ENCODE results near the gene LYRM7.
A peak's percentile ranks its signal among the peaks of the same experiment; 100 is the strongest.

Gene LYRM7

DNA sequence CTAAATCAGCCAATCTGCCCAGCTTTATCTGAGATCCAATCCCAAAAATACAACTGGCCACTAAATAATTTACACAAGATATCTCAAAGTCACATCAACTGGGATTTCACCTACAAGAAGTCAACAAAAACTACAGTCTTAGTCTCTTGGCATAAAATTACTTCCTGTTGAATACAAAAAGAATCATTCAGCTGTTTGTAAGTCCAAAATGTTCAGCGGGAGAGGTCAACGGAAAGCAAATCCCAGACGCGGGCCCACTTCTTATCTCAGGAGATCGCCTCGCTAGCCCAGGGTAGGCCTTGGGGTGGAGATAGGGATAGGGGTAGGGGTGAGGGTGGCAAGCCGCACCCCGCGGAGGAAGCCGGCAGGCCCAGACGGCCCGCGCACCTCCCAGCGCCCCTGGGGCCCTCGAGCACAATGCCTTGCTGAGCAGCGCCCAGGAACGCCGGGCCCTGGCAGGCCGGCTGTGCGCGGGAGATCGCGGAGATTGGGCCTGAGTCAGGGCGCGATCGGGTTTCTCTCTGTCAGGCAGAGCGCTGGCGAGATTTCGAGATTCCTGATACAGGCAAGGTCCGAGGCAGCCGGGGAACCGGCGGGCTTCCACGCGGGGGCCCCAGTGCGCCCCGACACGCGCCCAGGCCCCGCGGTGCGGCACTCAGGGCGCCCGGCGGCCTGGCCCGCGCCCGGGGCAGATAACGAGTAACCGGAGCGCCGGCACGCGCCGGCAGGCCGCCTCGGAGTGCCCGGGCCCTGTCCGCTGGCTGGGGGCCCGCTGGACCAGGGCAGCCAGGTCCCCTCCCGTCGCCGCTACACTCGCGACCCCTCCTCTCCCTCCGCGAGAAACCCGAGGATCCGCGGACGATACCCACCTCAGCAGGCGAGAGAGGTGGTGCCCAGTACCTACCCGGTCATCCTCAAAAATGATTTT lies 6.3 kb upstream of the LYRM7 start:
- H3K4me3 ChIP-seq (ENCODE audit: low read depth, low read length), result peak overlapping the region; percentile 90
- TF ChIP-seq, protein P1, sequence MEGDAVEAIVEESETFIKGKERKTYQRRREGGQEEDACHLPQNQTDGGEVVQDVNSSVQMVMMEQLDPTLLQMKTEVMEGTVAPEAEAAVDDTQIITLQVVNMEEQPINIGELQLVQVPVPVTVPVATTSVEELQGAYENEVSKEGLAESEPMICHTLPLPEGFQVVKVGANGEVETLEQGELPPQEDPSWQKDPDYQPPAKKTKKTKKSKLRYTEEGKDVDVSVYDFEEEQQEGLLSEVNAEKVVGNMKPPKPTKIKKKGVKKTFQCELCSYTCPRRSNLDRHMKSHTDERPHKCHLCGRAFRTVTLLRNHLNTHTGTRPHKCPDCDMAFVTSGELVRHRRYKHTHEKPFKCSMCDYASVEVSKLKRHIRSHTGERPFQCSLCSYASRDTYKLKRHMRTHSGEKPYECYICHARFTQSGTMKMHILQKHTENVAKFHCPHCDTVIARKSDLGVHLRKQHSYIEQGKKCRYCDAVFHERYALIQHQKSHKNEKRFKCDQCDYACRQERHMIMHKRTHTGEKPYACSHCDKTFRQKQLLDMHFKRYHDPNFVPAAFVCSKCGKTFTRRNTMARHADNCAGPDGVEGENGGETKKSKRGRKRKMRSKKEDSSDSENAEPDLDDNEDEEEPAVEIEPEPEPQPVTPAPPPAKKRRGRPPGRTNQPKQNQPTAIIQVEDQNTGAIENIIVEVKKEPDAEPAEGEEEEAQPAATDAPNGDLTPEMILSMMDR (IDR thresholded peaks at IDR 0.05; ENCODE audit: low read depth, low read length), result no peak

- peak within 1 kb of the TSS; percentile 90 for H3K4me3 ChIP-seq (ENCODE audit: low read depth, low read length)
- TF ChIP-seq, protein P1 (IDR thresholded peaks at IDR 0.05; ENCODE audit: low read depth, low read length), result no peak
These were observed 5.5 kb upstream of the LYRM7 start, which contains the start of gene HINT1 for GRCh38 chr5:131165119-131165727. Gene HINT1 (minus strand): TSS chr5:131165256. CDS start chr5:131165205, 51 bp downstream.

DNA sequence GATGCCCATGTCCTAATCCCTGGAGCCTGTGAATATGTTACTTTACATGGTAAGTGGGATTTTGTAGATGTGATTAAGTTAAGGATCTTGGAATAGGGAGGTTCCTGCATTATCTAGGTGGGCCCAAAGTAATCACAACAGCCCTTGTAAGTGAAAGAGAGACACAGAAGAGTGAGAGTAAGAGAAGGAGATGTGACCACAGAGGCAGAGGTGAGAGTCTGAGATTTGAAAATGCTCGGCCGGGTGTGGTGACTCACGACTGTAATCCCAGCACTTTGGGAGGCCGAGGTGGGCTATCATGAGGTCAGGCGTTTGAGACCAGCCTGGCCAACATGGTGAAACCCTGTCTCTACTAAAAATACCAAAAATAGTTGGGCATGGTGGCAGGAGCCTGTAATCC lies 3.1 kb upstream of the LYRM7 start:
- TF ChIP-seq, protein P1 (IDR thresholded peaks at IDR 0.05; ENCODE audit: low read depth, low read length), result no peak

GRCh38 chr5:131169810-131170539 lies 769 bp upstream of the LYRM7 start:
- H3K4me3 ChIP-seq (ENCODE audit: low read depth, low read length), result peak overlapping the region; percentile 83
- TF ChIP-seq, protein P1 (IDR thresholded peaks at IDR 0.05; ENCODE audit: low read depth, low read length), result no peak

More for the DNA sequence above, 3.1 kb upstream of the LYRM7 start:
- H3K4me3 ChIP-seq (ENCODE audit: low read depth, low read length), result no peak overlapping the region

- peak overlapping the region; percentile 83 for H3K4me3 ChIP-seq (ENCODE audit: low read depth, low read length)
- TF ChIP-seq, protein P1 (IDR thresholded peaks at IDR 0.05; ENCODE audit: low read depth, low read length), result no peak
These were observed 599 bp downstream of the LYRM7 start for GRCh38 chr5:131171276-131171810.

DNA sequence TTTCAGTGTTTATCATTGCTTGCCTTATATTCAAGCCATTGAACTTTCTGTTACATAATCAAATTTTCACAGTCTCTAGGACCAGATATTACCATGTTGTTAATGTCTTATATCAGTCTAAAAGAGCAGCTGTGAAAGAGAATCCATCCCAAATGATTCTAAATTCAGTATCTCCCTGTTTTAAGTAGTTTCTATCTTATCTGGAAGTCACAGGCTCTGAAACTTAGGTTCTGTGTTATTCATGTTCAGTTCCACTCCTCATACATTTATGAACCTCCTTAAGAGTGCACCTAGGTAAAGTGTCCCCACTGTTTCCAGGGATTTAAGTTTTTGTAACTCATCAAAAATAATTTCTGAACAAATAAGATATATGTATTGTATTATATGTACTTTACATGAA lies 9.7 kb downstream of the LYRM7 start:
- no peak overlapping the region for H3K4me3 ChIP-seq (ENCODE audit: low read depth, low read length)
- TF ChIP-seq, protein P1 (IDR thresholded peaks at IDR 0.05; ENCODE audit: low read depth, low read length), result no peak

Measured in WI38 (cell line).